ENCODE measurements around the gene CDK6.

- TF ChIP-seq CTCF (IDR thresholded peaks at IDR 0.05) (no peak), REST (IDR thresholded peaks at IDR 0.05) (no peak), HDAC2 (IDR thresholded peaks at IDR 0.05) (no peak), POLR2A (IDR thresholded peaks at IDR 0.05; ENCODE audit: low read length) (no peak), RARB (CRISPR knock-in tag; IDR thresholded peaks at IDR 0.05) (no peak), EHMT2 (IDR thresholded peaks at IDR 0.05; ENCODE audit: low read depth) (no peak), CHD2 (IDR thresholded peaks at IDR 0.05; ENCODE audit: low read length, partially characterized antibody) (no peak)
These were observed 229.4 kb downstream of the CDK6 start for GRCh38 chr7:92606985-92607384.

All from A549 (cell line).